AG09309 (cell line): Measurements from ENCODE around the gene PPARG.

ENCODE experiments used
- DNase-seq: peaks from one replicate; pipeline ENCODE4 v3.0.0-alpha.2; 2010; ENCODE audit warnings: low read depth
- H3K4me3 ChIP-seq: 2 replicates; pipeline ENCODE4 v1.5.1; 2011; ENCODE audit warnings: mild to moderate bottlenecking, low read depth, low read length, moderate library complexity; ENCODE audit not compliant: control insufficient read depth
- CTCF ChIP-seq: IDR thresholded peaks from 2 replicates; pipeline ENCODE4 v1.5.1; 2011; ENCODE audit warnings: mild to moderate bottlenecking, low read depth, low read length, inconsistent platforms; ENCODE audit not compliant: insufficient read depth, control insufficient read depth; ENCODE audit errors: missing control alignments

PPARG gene

GRCh38 chr3:12349895-12350811, 61.3 kb downstream of the PPARG start:
- DNase-seq = no peak
- TF ChIP-seq CTCF = no peak
- H3K4me3 ChIP-seq = no peak overlapping the region

- DNase-seq = no peak
- H3K4me3 ChIP-seq = no peak overlapping the region
- no peak for TF ChIP-seq CTCF
Observed at GRCh38 chr3:12351145-12351544, 62.3 kb downstream of the PPARG start.

GRCh38 chr3:12352253-12352652, 63.4 kb downstream of the PPARG start:
- no peak overlapping the region for H3K4me3 ChIP-seq
- no peak for DNase-seq
- TF ChIP-seq CTCF = no peak

GRCh38 chr3:12352755-12353154, 63.9 kb downstream of the PPARG start:
- no peak overlapping the region for H3K4me3 ChIP-seq
- TF ChIP-seq CTCF = no peak
- DNase-seq = no peak

- no peak for TF ChIP-seq CTCF
- no peak overlapping the region for H3K4me3 ChIP-seq
- no peak for DNase-seq
Observed at GRCh38 chr3:12353796-12354525, 65.1 kb downstream of the PPARG start.

GRCh38 chr3:12356175-12356574, 67.3 kb downstream of the PPARG start:
- no peak for TF ChIP-seq CTCF
- no peak for DNase-seq
- H3K4me3 ChIP-seq = no peak overlapping the region
